ENCODE results near the gene ZNF407. TPM values are rescaled to one million over a fixed set of nuclear protein-coding genes. Genes with fewer than 3 reads are reported as not detected.

The ZNF407 gene
- total RNA-seq, 2 experiments from 2014 or later = 23.2 to 24.7 TPM

- Mint-ChIP-seq H3K27me3 (no peaks in the 10 kb centered on the region), H3K9me3 (no peaks in the 10 kb centered on the region), H3K36me3 (ENCODE audit: low read depth) (peaks cover 30% of the 10 kb centered on the region), H3K4me3 (no peak overlapping the region), H3K27ac (no peak overlapping the region), H3K4me1 (ENCODE audit: low read depth) (no peaks in the 10 kb centered on the region)
- DNase-seq = no peak
- Histone ChIP-seq H3K4me3 (ENCODE audit: low read length) (no peak overlapping the region), H3K27ac (ENCODE audit: low read depth in 1 of 2, low read length in 2 of 2) (no peak overlapping the region), H3K4me1 (ENCODE audit: insufficient read depth, low read length) (no peaks in the 10 kb centered on the region), H3K27me3 (ENCODE audit: control insufficient read depth in 1 of 2, insufficient read depth in 2 of 2, low read length in 2 of 2) (no peaks in the 10 kb centered on the region), H3K9me3 (ENCODE audit: control insufficient read depth in 1 of 2, insufficient read depth in 1 of 2, low read length in 2 of 2) (no peaks in the 10 kb centered on the region), H3K36me3 (ENCODE audit: insufficient read depth, low read length) (no peaks in the 10 kb centered on the region)
- ATAC-seq (ENCODE audit: poor library complexity) = no peak
- intact Hi-C loops (cut with DNase I, micrococcal nuclease) = no loop called here
- CTCF ChIA-PET = no interaction called here
- TF ChIP-seq CTCF (IDR thresholded peaks at IDR 0.05) = no peak
- POLR2A ChIA-PET = no interaction called here
Measured at GRCh38 chr18:75044791-75045190, 447.1 kb downstream of the ZNF407 start.

DNA sequence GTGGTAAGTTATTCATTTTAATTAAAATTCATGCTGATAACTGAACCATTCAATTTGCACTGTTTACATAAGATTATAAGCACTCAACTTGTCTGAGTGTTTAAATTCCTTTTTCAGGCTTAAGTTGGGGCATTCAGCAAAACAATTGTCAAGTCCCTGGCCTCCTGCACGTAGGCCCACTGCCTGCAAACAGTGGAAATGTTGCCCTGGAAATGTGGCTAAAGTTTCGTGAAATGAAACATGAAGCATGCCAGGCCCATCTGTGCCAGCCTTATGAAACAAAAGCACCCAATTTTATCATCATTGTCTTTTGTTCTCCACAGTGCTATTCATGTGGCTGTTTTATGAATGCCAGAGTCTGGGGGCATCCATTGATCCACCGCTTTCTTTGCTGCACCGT lies 447.6 kb downstream of the ZNF407 start:
- no peak overlapping the region for H3K4me3 ChIP-seq (ENCODE audit: low read length)
- ChIA-PET CTCF (no interaction called here), POLR2A (no interaction called here)
- Mint-ChIP-seq H3K27ac (no peak overlapping the region), H3K27me3 (no peaks in the 10 kb centered on the region), H3K4me1 (ENCODE audit: low read depth) (no peaks in the 10 kb centered on the region), H3K9me3 (no peaks in the 10 kb centered on the region), H3K4me3 (no peak overlapping the region), H3K36me3 (ENCODE audit: low read depth) (peaks cover 30% of the 10 kb centered on the region)
- H3K9me3 ChIP-seq (ENCODE audit: control insufficient read depth in 1 of 2, insufficient read depth in 1 of 2, low read length in 2 of 2) = no peaks in the 10 kb centered on the region
- DNase-seq (no peak), ATAC-seq (ENCODE audit: poor library complexity) (no peak)
- intact Hi-C loops (cut with DNase I, micrococcal nuclease) = no loop called here
- H3K36me3 ChIP-seq (ENCODE audit: insufficient read depth, low read length) = no peaks in the 10 kb centered on the region
- H3K27me3 ChIP-seq (ENCODE audit: control insufficient read depth in 1 of 2, insufficient read depth in 2 of 2, low read length in 2 of 2) = no peaks in the 10 kb centered on the region
- H3K27ac ChIP-seq (ENCODE audit: low read depth in 1 of 2, low read length in 2 of 2) = no peak overlapping the region
- H3K4me1 ChIP-seq (ENCODE audit: insufficient read depth, low read length) = no peaks in the 10 kb centered on the region
- no peak for TF ChIP-seq CTCF (IDR thresholded peaks at IDR 0.05)

DNA sequence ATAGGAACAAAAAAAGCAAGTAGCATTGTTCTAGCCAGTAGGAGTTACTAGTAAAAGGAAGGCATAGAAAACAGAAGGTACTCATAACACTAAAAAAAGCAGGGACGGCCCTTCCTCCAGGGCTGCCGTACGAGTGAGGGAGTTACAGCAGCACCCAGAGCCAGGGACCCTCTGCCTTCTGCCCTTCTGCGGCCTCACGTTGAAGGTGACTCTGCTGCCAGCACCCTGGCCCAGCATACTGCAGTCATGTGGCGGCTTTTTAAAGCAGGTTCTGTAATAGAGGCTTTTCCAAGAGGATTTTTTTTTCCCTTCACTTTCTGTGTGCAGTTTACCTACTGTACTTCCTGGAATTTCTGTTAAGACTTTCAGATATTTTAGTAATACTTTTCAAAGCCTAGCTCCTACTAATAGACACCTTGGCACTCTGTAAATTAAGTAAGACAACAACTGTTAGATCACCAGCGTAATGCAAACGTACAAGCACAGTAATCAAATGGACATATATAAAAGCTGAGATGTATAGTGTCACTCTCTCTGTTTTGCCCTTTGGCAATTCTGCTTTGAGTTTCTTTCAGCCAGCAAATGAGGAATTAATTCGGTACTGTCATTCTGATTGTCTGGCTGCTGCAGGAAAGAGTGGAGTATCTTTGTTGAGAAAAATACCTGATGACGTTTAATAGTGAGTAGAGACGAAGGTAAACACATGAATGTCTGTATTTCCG lies 449.7 kb downstream of the ZNF407 start:
- intact Hi-C loops (cut with DNase I, micrococcal nuclease) = no loop called here
- POLR2A ChIA-PET = no interaction called here
- no peak overlapping the region for H3K4me3 Mint-ChIP-seq
- H3K27ac Mint-ChIP-seq = no peak overlapping the region
- Histone ChIP-seq H3K36me3 (ENCODE audit: insufficient read depth, low read length) (no peaks in the 10 kb centered on the region), H3K27ac (ENCODE audit: low read depth in 1 of 2, low read length in 2 of 2) (no peak overlapping the region), H3K4me1 (ENCODE audit: insufficient read depth, low read length) (no peaks in the 10 kb centered on the region), H3K4me3 (ENCODE audit: low read length) (no peak overlapping the region), H3K27me3 (ENCODE audit: control insufficient read depth in 1 of 2, insufficient read depth in 2 of 2, low read length in 2 of 2) (no peaks in the 10 kb centered on the region), H3K9me3 (ENCODE audit: control insufficient read depth in 1 of 2, insufficient read depth in 1 of 2, low read length in 2 of 2) (no peaks in the 10 kb centered on the region)
- H3K27me3 Mint-ChIP-seq = no peaks in the 10 kb centered on the region
- ATAC-seq (ENCODE audit: poor library complexity) (no peak), DNase-seq (no peak)
- H3K9me3 Mint-ChIP-seq = no peaks in the 10 kb centered on the region
- no peak for TF ChIP-seq CTCF (IDR thresholded peaks at IDR 0.05)
- no peaks in the 10 kb centered on the region for H3K4me1 Mint-ChIP-seq (ENCODE audit: low read depth)
- peaks cover 30% of the 10 kb centered on the region for H3K36me3 Mint-ChIP-seq (ENCODE audit: low read depth)
- CTCF ChIA-PET = no interaction called here
